Ishikawa (cell line): ENCODE data around the gene FRG2C.

ENCODE experiments used
- EP300 ChIP-seq: IDR thresholded peaks from 2 replicates; pipeline ENCODE4 v1.6.1; 2012; ENCODE audit warnings: borderline replicate concordance
- MAX ChIP-seq: IDR thresholded peaks from 2 replicates; pipeline ENCODE4 v1.6.1; 2012
- RAD21 ChIP-seq: IDR thresholded peaks from 2 replicates; pipeline ENCODE4 v1.6.1; 2012; ENCODE audit warnings: low read depth
- TAF1 ChIP-seq: IDR thresholded peaks from 2 replicates; pipeline ENCODE4 v1.6.1; 2012; ENCODE audit warnings: low read depth, mild to moderate bottlenecking
- YY1 ChIP-seq: IDR thresholded peaks from 2 replicates; pipeline ENCODE4 v1.6.1; 2012; ENCODE audit warnings: low read depth
- ZBTB7A ChIP-seq: IDR thresholded peaks from 2 replicates; pipeline ENCODE4 v1.6.1; 2012; ENCODE audit warnings: low read depth

GRCh38 chr3:75687323-75687722 lies 23.2 kb downstream of the FRG2C start:
- TF ChIP-seq ZBTB7A (no peak), RAD21 (no peak), EP300 (no peak), TAF1 (no peak), MAX (no peak), YY1 (no peak)
